HG03571 (cell line): ENCODE measurements around the gene SAPCD2.

Source experiments
- ATAC-seq: cut with Tn5 transposase; IDR thresholded peaks from one replicate; pipeline ENCODE4 v1.9.1; 2021; ENCODE audit not compliant: unreplicated experiment

SAPCD2 gene

DNA sequence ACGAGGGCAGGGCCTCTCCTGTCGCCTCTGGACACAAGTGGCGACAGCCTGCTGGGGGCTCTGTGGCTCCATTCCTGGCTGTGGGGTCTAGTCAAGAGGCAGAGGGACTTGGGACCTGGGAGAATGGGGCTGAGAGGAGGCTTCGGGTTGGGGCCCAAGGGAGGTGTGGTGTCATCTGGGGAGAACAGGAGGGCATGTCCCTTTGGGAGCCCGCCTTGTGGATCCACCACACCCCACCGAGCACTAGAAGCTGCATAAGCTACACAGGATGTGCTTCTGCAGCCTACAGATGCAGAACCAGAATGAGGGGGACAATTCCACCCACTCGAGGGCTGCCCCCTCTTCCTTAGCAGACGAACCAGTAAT lies 12.6 kb upstream of the SAPCD2 start:
- ATAC-seq: no peak

DNA sequence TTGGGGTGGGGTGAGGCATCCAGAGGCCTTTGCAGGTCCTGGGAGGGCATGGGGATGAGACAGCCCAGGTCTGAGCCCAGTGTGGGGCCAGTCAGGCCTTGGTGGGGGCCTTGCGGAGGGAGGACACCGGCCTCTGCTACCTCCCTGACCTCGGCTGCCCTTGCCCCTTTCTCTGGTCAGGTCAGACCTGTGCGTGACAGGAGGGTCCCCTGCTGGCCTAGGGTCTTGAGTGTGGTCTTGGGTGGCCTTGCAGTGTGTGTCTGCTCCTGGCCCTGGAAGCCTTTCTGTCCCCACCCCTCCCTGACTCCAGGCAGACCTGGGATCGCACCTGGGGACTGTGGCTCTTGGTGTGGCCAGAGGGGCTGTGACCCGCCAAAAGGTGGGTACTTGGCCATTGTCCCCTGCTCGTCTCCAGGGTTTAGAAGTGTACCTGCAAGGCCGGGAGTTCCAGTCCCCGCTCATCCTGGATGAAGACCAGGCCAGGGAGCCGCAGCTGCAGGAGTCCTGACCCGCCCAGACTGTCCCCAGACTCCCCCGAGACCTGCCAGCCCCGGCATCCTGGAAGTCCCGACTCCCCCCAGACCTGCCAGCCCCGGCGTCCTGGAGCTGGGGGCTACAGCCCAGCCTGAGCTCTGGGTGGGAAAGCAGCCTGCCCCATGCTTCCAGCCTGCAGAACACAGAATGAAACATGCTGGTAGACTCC lies 12.0 kb upstream of the SAPCD2 start:
- no peak for ATAC-seq

DNA sequence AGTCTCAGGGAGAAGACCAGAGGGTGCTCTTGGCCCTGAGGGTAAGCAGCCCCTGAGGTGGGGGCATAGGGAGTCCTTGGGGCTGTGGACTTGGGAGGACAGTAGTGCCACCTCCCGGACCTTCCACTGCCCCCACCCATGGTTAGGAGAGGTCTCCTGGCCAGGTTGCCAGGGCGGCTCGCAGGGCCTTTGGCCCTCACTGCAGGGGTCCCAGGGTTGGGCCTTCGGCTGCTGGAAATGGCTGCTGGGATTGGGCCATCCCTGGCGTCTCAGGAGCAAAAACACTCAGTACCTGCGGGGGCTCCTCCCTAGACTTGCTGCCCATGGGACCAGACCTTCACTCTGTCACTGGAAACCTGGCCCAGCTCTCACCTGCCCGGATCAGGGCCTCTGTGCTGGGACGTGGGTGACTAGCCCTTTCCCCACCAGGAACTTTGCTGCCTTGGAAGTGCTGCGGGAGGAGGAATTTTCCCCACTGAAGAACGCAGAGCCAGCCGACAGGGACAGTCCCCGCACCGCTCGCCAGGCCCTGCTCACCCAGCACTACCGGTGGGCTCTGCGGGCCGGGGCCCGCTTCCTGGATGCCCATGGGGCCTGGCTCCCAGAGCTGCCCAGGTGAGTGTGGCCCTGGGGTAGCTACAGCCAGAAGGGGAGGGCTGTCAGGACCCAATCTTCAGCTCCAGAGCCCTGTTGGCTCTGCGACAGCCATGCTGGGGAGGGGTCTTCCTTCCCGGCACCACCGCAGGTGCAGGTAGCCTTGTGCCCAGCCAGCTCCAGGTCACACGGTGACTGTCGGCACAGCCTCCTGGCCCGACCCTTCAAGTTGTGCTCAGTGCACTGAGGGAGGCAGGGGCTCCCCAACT lies 10.1 kb upstream of the SAPCD2 start:
- ATAC-seq: no peak

- ATAC-seq: no peak
Observed at GRCh38 chr9:137079401-137079787, 9.0 kb upstream of the SAPCD2 start.

DNA sequence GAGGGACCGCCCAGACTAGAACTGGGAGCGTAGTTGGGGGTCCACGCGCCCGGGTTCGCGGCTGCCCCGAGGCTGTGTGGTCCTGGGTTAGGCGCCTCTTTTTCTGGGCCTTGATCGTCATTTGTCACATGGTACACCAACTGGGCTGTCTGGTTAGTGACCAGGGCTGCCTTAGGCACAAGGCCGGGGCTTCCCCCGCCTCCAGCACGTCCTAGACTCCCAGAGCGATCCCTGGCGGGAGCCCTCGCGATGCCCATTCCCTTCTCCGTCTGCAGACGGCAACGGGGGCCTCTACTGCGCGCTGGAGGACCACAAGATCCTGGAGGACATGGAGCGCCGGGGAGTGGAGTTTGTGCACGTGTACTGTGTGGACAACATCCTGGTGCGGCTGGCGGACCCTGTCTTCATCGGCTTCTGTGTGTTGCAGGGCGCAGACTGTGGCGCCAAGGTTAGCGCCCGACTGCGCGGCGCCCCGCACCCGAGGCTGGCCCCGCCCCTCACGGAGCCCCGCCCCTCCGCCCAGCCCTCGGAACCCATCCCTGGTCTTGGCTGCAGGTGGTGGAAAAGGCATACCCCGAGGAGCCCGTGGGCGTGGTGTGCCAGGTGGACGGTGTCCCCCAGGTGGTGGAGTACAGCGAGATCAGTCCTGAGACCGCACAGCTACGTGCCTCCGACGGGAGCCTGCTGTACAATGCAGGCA lies 8.5 kb upstream of the SAPCD2 start:
- no peak for ATAC-seq

DNA sequence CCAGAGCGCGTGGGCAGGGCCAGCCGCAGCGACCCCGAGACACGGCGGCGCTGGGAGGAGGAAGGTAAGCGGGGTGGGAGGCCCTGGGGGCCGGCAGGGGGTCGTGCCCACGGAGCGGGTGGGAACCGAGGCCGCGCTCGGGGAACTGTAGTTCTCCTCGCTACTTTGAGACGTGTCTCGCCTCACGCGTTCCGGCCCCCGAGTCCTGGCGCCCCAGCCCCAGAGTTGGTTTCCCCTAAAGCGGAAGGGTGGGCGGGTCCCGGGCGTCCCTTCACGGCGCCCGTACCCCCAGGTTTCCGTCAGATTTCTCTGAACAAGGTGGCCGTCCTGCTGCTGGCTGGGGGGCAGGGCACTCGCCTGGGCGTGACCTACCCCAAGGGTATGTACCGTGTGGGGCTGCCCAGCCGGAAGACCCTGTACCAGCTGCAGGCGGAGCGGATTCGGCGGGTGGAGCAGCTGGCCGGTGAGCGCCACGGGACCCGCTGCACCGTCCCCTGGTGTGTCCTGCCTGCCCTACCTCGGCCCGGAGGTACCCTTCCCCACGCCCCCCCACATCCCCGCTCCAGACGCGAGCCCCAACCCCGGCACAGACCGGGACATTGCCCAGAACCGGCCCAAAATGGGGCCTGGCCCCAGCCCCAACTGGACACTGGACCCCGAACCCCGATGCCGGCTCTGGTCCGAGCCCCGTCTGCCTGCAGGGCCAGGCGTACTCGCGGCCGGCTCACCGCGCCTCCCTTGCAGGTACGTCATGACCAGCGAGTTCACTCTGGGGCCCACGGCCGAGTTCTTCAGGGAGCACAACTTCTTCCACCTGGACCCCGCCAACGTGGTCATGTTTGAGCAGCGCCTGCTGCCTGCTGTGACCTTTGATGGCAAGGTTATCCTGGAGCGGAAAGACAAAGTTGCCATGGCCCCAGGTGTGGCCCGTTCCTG lies 7.7 kb upstream of the SAPCD2 start:
- peak; percentile 24 for ATAC-seq

GRCh38 chr9:137077010-137077747 lies 6.8 kb upstream of the SAPCD2 start, which contains the start of gene UAP1L1:
Gene UAP1L1, plus strand, starts transcription at chr9:137077517. Its CDS starts 16 bp downstream, at chr9:137077533.
- ATAC-seq: peak; percentile 60

- no peak for ATAC-seq
Observed at GRCh38 chr9:137076636-137077009, 6.3 kb upstream of the SAPCD2 start.

DNA sequence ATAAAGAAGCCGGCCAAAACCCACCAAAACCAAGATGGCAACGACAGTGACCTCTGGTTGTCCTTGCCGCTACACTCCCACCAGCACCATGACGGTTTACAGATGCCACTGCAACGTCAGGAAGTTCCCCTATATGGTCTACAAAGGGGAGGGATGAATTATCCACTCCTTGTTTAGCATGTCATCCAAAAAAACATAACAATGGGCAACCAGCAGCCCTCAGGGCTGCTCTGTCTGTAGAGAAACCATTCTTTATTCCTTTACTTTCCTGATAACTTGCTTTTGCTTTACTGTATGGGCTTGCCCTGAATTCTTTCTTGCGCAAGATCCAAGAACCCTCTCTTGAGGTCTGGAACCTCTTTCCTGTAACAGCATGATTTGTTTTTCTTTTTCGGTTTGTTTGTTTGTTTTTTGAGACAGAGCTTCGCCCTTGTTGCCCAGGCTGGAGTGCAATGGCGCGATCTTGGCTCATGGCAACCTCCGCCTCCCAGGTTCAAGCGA lies 5.0 kb upstream of the SAPCD2 start:
- ATAC-seq: no peak

DNA sequence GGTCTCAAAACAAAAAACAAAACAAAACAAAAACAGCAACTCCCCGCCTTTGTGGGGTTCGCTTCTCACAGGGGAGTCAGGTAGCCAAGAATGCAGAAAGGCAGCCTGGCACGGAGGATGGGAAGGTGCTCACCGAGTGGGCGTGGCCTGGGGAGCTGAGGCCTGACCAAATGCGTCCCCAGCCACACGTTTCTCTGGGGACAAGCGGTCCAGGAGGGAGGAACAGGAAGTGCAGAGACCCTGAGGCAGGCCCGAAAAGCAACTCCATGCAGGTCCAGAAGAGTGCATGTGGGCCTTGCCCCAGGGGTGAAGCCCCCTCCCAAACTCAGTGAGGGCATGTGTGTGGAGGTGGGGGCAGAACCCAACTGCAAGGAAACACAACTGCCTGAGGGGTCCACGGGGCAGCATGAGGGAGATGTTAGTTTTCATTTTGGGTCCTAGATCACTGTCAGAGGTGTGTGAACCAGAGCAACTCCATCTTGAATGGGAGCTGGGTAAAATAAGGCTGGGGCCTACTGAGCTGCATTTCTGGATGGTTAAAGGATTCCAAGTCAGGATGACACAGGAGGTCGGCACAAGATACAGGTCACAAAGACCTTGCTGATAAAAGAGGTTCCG lies 4.4 kb upstream of the SAPCD2 start:
- no peak for ATAC-seq

- no peak for ATAC-seq
Observed at GRCh38 chr9:137073992-137074399, 3.6 kb upstream of the SAPCD2 start.

- ATAC-seq: no peak
Observed at GRCh38 chr9:137071282-137071681, 925 bp upstream of the SAPCD2 start.

DNA sequence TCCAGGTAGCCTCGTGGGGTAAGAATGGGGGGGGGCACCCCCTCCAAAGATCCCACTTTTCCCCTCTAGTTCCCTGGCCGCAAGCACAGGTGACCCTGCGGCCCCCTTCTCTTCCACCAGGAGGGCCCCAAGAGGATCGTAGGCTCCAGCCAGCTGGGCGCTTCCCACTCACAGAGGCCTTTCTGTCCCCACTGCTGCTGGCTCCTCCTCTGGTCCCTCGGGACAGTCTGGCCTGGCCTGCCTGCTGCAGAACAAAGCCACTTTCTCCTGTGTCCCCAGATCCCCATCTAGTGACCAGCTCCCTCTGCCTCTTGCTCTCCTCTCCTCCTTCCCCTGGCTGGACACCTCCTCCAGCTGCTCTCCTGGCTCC lies 534 bp upstream of the SAPCD2 start:
- ATAC-seq: peak; percentile 5

DNA sequence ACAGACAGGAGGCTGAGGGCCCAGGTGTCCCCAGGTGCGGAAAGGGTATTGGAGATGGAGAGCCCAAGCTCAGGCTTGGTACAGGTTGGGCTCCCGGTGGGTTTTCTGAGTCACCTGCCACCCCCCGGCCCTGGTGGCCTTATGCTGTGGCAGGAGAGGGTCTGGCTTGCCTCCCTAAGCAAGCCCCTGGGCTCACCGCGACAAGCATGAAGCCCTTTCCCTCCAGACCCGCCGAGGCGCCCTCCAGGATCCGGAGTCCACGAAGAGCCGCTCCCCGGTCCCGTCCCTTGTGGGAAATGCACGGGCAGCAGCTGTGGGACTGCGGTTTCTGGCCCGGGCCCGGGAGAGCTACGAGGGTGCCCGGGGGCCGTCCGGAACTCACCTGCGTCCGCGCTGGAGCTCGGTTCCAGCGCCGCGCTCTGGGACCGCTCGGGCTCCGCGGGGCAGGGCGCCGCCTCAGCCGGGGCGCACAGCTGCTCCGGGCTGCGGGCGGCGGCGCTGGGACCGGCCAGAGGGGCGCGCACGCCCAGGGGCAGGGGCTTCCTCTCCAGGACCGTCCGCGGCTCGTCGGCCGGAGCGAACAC lies 757 bp downstream of the SAPCD2 start:
- peak; percentile 13 for ATAC-seq

DNA sequence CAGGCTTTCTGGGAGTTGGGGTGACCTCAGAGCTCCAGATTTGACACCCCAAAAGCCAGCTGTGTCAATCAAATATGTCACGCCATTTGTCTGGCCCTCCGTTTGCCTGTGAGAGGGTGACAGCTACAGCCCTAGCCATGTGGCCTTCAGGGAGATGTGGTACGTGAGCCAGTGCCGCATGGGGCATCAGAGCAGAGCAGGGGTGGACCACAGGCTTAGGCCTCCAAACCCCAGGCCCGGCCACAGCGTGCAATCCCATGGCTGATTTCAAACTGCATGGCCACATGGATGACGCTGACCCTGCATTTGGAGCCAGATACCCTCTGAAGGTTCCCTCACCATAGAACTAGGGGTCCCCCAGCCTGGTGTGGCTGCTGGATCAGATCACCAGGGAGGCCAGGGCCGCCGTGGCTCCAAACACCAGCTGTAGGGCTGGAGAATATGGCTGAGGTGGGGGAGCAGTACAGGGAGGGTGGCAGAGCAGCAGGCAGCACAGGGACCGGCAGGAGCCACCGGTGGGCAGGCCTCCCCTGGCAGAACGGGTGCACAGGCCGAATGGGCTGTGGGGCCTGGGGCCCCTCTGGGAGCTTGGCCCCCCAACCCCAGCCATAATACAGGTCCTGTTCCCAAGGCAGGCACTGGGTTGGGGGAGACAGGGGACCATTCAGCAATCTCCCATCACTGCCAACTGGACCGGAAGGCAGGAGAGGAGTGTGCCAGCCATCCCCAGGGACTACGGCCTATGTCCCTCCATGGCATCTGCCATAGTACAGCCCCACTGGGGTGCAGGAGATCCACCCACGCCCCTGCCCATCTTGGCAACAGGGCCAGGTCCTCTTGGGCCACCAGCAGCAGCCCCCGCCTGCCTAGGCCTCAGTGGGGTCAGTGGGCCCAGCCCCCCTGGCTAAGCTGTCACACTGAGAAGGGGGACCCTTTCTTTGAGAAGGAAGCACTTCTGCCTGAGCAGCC lies 1.5 kb downstream of the SAPCD2 start:
- no peak for ATAC-seq

DNA sequence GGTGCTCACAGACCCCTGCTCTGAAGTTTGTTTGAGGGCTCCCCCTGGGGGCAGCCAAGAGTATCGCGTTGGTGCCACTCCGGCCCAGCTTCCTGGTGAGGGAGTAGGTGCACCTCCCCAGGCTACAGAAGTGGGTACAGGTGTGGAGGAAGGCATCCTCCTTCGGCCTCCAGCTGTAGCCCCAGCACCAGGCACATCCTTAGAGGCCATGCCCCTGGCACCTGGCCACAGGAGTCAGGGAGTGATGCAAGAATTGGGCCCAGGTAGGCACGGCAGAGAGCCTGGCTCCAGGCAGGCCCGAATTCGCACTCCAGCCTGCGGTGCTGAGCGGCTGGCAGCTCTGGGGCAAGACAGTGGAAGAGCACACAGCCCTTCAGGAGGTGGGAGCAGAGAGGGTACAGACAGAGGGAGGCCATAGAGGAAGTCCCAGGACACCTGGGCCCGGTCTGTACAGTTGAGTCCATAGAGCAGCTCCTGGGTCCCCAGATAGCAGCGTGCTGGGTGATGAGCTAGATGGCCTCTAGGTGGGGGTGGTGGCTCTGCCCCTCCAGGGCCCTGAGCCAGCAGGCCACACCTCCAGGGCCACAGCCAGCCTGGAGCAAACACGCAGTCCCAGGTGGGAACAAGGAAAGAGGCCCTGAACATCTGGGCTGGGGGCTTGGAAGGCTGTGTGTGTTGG lies 2.4 kb downstream of the SAPCD2 start:
- ATAC-seq: no peak

DNA sequence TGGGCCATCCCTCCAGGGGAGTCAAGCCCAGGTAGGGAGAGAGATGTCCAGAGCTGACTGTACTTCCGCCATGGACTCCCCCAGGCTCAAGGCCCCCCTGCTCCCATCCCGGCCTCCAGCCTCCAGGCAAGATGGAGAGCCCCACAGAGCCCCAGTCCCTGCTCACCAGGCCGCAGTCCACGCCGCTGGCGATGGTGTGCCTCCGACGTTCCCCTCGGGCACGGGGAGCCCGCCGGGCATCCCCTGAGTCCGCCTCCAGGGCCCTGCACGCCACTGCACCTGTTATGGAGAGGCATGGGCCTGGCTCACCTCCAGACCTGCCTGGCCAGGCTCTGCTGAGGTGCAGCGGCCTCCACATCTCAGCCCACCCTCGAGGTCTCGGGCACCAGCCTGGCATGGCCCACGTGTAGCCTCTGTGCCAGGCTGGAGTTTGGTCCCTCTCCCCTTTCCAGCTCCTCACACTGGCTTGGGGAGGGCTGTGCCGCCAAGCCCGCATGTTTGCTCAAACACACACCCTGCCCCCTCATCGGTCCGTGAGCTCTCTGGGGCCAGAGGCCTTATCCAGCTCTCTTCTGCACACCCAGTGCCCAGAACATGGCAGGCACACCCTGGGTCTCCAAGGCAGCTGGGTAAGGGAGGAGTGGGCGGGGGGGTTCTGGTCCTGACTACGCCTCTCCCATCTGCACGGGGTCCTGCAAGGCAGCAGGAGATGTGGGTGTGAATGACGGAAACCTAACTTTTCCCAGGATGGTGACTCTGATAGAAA lies 4.1 kb downstream of the SAPCD2 start:
- ATAC-seq: no peak
